Measurements from ENCODE around the gene ARL15.

ARL15 gene

DNA sequence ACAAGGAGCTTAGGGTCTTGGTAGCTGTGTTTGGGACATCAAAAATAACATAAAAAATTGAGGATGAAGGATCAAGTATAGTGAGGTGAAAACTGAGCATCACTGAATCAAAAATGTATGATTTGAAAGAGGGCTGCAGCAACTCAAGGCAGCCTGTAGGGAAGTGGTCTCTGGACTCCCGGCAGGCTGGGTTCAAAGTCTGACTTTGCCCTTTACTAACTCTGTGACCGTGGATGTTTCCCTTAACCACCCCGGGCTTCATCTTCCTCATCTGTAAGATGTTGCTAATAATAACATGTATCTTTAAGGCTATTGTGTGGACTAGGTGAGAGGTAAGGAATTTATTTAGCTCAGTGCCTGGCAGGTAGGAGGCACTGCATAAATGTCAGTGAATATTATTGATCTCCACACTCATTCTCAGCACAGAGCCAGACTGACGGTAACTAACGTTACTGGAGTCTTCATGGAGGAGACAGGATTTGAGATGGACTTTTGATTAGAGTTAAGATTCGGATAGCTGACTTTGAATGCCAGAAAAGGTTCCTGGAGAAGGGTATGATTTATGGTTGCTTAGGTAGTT, 382.6 kb downstream of the ARL15 start:
- DNase-seq = no peak

DNA sequence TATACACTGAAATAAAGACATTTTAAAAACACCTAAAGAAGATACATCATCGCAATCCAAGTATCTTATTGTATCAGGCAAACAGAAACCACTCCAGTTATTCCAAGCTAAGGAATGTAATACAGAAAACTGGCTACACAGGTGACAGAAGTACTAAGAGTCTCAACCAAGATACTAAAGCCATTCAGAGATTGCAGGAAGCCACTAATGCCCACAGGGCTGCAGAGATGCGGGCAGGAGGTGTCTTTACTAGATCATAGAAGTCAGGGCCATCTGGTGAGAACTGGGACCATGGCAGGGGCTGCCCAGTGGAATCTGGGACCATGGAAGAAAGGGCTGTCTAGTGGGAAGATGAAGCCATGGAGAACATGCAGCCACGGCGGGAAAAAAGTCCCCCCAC, 384.3 kb downstream of the ARL15 start:
- DNase-seq = no peak

DNA sequence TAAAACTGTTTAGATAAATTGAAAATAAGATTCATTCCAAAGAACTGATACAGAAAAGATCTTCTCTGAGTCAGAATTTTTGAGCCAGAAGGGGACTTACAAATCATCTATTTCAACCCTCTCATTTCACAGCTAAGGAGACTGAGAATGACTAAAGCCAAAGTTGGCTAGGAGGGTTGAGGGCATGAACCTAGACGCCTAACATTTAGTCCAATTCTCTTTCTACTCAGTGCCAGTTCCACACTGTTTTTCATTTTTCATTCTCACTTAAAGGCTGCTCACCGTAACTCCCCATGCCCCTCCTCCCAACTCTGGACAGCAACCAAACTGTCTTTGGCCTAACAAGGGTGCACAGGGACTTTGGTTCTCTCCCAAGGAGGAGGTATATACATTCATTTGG, 386.0 kb downstream of the ARL15 start:
- DNase-seq = no peak

DNA sequence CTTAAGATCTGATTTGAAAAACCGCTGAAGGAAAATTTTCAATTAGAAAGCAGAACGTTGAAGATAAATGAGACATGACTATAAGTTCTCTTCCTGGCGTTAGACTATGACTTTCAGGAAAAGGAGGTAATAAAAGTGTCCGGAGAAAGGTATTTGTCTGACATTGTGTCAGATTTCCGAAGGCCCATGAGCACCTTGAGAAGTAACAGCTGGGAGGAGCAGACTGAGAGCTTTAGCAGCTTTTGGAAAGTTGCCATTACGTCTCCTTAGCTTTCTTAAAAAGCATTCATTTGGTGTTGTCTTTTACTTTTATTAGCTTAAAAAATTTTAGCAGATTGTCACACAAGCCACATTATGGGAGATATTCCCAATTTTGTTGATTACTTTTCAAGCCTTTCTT, 386.4 kb downstream of the ARL15 start:
- DNase-seq = peak; percentile 17

DNA sequence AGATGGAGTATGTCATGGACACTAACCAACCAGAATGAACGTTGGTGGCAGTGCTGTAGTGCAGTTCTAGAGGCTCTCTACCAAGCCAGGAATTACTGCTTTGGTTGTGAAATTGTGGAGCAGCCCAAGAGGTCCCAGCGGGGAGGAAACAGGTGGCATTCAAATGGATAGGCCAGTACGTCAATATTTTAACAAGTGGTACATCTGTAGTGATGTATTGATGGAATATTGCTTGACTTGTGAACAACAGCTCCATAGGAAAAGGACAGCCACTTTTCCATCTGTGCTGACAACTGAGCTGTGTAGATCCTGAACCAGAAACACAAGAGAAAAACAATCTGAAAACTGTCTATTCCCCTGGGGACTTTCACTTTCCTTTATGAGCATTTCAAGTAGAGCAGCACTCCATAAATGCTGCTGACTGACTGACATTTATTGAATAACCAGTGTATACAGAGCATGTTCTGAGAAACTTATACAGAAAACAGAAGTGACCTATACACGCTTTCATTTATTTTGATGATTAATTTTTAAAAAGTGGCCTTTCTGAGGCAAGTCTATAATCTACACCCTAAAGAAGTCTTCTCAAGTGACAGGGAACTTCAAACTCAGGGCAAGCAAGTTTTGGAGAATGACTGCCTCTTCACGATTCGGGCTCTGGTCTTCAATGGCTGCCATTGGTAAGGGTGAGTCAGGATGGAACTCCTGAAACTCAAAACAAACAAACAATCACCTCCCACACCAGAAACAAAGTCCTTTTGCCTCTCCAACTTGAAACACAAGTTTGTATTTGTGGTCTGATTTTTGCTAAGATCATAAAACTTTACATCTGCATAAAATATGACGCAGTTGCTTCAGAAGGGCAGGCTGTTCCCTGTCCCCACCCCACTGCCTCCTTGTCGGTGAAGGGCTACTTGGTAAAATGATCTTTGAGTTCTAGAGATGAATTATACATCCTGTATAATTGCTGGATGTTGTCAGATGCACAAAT, 387.6 kb downstream of the ARL15 start:
- DNase-seq = no peak

DNA sequence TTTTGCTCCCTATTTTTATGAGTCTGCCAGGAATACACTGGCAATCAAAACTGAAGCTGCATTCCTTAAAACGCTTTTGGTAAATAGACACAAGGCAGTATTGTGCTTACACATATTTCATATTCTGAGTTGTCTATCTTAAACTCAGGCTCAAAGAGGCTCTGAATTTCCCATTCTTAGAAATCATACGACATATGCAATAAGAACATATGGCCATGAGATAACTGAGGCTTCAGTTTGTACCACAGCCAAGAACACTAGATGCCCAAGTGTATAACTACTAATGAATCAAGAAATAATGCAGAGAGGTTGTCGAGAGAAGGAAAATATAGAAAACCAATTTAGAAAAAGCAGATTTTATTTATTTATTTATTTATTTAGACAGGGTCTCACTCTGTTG, 392.5 kb downstream of the ARL15 start:
- DNase-seq = no peak

DNA sequence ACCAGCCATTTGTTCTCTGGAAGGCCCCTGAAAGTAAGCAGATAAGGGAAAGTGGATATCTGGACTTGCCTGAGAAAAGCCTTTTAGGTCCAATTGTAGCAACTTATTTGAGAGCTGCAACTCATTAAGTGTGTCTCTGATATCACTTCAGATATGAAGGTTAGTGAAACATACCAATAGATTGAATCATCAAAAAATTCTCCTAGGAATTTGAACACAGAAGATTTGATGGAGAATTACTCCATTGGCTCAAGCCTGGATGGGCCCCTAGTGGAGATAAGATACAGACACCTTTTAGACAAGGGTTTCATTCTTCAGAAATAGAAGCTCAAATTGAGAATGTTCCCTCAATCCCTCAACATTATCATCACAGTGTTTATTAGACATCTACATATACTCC, 393.3 kb downstream of the ARL15 start:
- DNase-seq = no peak

DNA sequence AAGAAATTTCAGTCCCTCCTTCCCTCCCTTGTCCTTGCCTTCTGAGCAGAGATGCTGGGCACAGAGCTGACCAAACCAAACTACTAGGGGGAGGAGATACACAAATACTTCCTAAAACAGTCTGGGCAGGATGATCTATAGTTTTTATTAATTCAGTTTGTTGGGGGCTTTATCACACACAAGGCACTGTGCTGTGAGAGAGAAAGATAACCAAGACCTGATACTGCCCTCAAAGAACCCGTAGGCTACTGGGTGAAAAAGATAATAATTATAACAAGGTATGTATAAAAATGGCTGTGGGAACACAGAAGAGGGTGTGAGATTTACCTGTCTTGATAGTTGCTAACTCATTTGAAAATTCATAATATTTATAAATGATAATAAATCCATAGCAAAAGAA, 395.3 kb downstream of the ARL15 start:
- DNase-seq = no peak

DNA sequence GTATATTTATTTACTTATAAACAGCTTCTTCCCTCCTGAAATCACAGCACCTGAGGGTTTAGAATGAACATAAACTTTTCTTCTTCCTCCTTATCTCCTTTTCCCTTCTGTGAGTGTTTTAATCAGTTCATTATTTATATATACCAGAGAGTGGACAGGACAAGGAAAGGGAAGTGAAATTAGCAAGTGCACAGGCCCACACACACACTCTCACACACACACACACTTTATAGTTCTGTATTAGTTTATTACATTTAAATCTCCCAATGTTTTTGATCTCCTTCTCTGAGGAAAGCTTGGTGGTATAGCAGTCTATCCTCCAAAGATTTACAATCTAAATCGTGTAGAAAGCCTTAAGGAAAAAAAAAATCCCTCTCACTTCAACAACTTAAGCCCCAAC, 396.4 kb downstream of the ARL15 start:
- DNase-seq = no peak

DNA sequence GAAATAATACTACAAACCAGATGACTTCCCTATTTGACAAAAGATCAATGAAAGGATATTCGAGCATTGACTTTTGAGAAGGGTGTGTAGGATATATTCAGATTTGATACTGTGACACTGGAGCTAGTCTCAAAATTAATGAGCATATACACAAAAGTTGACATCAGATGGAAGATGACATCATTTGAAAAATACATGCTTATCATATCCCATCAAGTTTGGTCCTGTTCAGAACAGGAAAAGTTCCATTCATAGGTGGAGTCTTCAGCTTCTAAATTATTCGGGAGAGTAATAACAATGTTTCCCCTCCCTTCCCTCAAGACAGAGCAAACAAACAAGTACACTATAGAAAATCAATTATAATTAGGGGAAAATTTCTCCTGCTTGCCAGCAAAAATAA, 401.6 kb downstream of the ARL15 start:
- DNase-seq = no peak

DNA sequence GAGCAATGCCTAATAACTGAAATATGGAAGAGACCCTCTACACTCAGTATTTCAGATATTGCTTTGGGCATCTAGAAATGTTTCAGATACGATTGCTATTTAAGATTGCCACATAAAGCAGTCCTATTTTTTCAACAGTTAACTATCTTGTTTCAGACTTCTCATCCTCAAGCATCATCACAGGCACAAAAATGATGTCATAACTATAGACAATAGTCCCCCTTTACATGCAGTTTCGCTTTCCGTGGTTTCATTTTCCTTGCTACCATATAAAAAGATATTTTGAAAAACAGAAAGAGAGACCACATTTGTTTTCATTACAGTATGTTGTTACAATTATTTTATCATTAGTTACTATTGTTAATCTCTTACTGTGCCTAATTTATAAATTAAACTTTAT, 402.5 kb downstream of the ARL15 start:
- no peak for DNase-seq

DNA sequence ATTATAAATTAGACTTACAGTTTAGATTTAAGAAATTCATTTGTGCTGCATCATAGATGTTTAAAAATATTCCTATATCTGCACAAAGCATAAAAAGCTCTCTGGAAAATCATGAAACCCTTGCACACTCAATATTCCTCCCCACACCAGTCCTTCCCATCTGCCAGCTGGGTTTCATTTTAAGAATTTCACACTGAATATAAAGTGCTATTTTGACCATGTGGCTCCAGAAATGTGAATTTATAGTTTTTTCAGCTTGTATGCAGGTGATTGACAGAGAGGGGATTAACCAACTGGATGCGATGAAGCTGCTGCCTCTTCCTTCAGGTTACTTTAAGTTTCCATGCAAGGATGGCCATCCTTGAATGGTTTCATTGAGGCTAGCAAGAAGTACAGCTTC, 403.6 kb downstream of the ARL15 start:
- DNase-seq = no peak

DNA sequence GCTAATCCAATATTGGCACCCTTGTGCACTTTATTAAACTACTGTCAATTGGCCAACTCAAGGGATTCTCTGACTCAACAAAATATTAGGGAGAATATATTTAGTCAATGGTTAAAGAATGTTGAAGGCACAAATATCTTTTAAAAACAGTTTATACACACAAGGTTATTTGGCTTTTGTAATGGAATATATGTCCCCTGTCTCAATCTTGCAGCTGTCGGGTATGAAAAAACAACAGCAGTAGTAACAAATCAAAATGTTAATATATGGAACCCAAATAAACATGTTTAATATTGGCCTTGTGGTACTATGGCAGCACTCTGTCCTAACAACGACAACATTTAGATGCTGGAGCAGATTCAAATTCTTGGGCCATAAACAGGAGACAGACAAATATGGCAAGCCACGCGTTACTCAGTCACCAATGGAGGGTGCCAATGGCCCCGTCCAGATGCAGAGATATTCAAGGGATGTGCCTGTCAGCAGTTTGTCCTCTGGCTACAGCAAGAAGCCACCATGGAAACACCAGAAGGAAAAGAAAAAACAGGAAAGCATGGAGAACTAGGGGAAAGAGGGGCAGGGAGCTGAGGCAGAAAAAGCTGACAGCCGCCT, 408.0 kb downstream of the ARL15 start:
- no peak for DNase-seq

DNA sequence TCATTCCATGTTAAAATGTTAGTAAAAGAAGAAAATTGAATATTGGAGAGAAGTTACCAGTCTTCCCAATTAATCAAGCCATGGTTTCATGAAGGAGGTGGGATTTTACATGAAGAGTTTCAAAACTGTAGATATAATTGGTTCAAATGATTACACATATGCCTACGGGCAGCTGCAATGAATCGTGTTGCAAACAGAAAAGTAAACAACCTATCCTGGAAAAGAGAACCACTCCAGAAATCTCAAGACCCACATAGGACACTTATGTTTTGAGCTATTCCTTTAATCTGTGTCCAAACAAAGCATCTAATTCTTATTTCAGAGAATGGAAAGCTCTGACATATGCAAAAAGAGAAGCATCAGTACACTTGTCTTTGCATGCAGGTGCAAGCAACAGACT, 409.7 kb downstream of the ARL15 start:
- DNase-seq = peak; percentile 91

DNA sequence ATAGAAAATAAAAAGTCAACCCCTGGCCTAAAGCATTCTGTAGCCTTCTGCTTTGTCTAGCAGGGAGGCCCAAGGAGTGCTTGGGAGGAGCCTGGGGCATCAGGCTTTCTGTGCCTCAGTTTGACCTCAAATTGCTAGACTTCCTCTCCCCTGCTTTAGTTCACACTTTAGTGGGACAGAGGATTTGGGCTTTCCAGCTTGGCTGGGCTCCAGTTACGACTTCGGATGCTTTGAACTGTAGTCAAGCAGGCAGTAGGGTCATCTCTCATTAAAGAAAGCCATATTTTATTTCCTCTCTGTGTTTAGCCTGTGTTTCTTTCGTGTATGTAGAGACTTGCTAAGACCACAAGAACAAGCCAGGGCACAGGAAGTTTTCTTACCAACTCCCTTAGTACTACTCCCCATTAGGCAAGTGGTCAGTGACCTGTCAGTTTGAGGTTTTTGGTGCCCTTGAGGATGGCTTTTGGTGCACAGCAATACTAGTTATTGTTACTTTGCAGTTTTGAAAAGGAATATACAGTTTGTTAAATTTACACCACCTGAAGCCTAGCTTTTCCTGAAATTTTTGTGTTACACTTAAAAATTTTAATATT, 415.2 kb downstream of the ARL15 start:
- no peak for DNase-seq

DNA sequence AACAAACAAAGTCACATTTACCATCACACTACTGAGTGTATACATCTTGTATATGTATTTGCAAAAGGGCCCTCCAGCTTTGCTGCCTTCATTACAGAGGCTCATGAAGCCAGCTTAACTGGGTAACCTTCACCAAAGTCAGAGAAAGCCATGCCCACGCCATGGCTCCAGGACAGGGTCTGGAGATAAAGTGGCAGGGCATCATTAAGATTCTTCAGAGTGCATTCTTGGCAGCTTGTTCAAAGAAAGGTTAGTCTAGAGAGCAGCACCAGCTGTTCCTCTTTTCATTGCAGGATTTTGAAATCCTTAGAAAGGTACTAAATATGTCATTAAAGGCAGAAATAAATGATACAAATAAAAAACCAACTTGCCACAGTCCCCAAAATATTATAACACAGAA, 416.7 kb downstream of the ARL15 start:
- DNase-seq = peak; percentile 34

DNA sequence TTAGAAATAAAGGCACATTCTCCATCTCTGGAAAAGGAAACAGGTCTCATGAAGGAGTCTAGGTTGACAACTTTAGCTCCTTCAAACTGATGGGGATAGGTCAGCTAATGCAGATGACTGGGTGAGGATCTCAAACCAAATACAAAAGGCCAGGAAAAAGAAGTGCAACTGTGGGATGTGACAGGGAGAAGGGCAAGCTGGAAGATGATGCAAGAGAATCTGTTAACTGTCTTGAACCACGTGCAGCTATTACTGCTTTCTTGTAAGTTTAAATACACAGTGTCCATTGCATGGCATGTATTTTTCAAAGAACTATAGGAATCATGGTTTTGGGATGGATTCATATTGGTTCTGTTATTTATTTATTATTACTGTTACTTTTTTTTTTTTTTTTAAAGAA, 418.1 kb downstream of the ARL15 start:
- DNase-seq = no peak

DNA sequence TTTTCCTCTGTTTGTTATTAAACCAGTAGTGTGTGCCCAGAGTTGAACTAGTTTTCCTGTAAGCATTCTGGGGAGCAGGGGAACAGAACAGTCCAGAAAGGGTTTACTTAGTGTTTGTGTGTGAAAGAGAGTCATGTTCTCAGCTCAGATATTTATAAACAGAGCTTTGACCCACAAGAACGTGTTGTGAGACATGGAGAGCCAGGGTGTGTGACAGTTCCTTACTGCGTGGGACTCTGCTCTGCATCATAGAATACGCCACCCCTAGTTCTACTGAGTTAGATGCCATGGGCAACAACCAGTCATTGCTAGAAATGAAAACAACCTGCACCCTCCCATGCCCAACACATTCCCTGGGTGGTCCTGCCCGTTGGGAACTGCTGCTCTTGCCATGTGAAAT, 419.2 kb downstream of the ARL15 start:
- DNase-seq = no peak

DNA sequence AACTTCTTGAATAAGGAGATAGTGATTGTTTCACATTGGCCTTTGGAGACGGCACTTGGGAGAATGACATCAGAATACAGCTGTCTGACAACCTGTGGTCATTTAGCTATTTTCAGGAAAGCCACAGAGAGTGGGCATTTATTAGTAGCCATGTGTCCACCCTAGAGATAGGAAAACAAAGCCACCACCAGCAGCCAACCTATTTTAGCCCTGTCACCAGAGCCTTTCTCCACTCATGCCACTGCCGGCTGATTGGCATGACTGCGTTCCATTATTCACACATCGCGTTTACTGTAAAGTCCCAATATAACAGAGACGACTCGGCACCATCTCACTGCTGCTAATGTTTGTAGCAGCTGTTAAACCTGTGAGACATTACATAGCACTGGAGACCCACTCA, 419.9 kb downstream of the ARL15 start:
- no peak for DNase-seq

DNA sequence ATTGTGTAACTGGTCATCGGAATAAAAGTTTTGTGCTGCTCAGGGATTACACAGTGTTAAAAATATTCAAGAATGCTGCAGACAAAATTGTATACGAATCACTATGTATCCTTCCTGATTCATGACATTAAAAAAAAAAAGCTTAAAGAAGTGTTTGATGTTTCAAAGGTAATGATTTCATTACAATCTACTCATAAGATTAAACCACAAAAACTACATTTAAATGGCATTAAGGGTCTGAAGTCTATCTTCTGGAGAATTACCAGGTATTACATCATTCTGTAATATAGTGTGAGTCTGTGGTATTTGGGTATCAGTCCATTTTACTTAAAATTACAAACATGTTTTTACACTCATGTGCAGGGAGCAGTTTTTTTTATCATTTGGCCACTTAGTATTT, 425.5 kb downstream of the ARL15 start:
- no peak for DNase-seq

DNA sequence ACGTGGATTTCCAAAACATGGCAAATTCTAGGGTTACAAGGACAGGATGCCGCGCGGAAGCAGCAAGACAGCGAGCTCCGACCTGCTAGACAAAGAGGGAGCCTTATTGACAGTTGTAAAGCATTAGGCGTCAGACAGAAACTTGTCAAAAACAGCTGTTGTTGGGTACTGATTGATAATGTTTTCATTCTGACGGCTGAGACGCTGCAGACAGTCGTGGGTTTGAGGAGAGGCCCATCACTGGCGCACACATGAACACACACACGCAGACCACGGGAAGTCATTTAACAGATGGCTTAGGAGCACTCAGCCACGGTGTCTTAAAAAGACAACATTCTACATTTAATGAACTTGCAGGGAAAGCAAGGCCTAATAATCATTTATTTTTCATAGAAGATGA, 426.0 kb downstream of the ARL15 start:
- no peak for DNase-seq

DNA sequence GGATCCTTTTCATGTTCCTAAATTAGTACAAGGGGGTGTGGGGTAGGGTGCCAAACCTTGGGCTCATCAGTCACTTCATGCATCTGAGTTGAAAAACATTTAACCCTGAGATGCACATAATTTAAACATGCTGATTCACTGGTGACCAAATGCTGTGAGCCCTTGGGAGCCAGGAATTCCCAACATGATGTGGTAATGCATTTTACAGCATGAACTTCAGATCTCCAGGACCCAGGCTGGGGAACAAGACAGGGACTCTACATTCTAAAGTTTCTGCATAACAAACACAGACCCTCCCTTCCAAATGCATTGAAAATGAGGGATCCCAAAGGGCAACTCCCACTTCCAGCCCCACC, 427.7 kb downstream of the ARL15 start:
- no peak for DNase-seq

DNA sequence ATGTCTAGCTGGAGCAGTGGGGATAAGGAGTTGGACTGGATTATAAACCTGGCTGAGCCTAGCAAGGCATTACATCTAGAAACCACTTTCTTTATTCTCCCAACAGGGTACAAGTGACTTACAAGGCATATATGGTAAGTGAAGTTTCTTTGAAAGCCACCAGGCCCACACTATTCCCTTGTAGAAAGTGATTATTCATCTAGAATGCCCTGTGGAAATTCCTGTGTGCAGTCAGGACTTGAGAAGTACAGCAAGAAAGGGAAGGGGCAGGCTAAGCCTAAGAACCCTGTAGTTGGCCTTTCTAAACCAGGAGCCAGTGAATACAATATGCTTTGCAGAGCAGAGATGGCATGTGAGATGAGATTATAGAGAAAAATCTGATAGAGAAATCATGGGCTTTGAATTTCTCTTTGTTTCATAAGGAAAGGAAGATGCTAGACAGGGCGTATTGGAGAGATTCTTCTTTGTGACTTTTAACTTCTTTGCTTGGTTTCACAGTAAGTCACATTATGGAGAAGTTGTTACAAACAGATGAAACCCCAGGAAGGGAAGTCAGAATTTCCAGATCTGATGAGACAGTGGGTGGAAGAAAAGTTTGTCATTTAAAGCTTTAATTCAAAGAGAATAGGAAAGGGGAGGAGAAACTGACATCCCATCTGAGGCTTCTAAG, 428.2 kb downstream of the ARL15 start:
- no peak for DNase-seq
